ENCODE results near the gene BPIFB1. TPM values are rescaled to one million over a fixed set of nuclear protein-coding genes. Genes with fewer than 3 reads are reported as not detected.

The BPIFB1 gene
- total and polyA plus RNA-seq, 2 donors (not counting 3 experiments of a cell fraction or from before 2014, with no cell fraction given), result not detected

GRCh38 chr20:33262658-33263065 is 20.4 kb upstream of the BPIFB1 start:
- Histone ChIP-seq H3K36me3 (ENCODE audit: control insufficient read depth in 2 of 2, extremely low read depth in 1 of 2, insufficient read depth in 2 of 2, low read length in 2 of 2) (no peaks in the 10 kb centered on the region), H3K9ac (replicated peaks; ENCODE audit: extremely low read depth, insufficient read depth, low read length) (no peak overlapping the region), H3K4me1 (ENCODE audit: control insufficient read depth, extremely low read depth, insufficient read depth, low read length) (peaks cover 3% of the 10 kb centered on the region), H3K9me1 (replicated peaks; ENCODE audit: control insufficient read depth, extremely low read depth, insufficient read depth, low read length) (no peaks in the 10 kb centered on the region), H3K9me3 (replicated peaks; ENCODE audit: control insufficient read depth, insufficient read depth, low read length) (no peaks in the 10 kb centered on the region), H3K79me2 (ENCODE audit: control insufficient read depth, insufficient read depth, low read length) (no peaks in the 10 kb centered on the region), H3K27ac (ENCODE audit: insufficient read depth, low read depth, low read length) (no peak overlapping the region), H3K27me3 (ENCODE audit: control insufficient read depth in 2 of 2, insufficient read depth in 2 of 2, low read length in 2 of 2) (no peaks in the 10 kb centered on the region), H3K4me3 (replicated peaks in 1 of 3; ENCODE audit: insufficient read depth in 1 of 3, low read depth in 1 of 3, low read length in 3 of 3) (no peak overlapping the region), H2AFZ (ENCODE audit: low read depth, low read length) (no peak overlapping the region), H3K4me2 (ENCODE audit: insufficient read depth, low read length) (no peak overlapping the region), H4K20me1 (replicated peaks; ENCODE audit: control insufficient read depth, extremely low read depth, insufficient read depth, low read length) (no peaks in the 10 kb centered on the region)
- FAIRE-seq (peak; percentile 76), DNase-seq (ENCODE audit: low read depth, low spot score) (peak; percentile 40)
- BruUV-seq (replicated peaks), result no TSS peak
- TF ChIP-seq FOS (IDR thresholded peaks at IDR 0.05; ENCODE audit: borderline replicate concordance, insufficient read depth, low read length) (no peak), POLR2A (IDR thresholded peaks at IDR 0.05; ENCODE audit: low read depth, low read length) (no peak), POLR2AphosphoS5 (IDR thresholded peaks at IDR 0.05; ENCODE audit: insufficient read depth, low read depth, low read length) (no peak), EZH2 (IDR thresholded peaks at IDR 0.05; ENCODE audit: borderline replicate concordance, low read depth, low read length, severe bottlenecking) (no peak), CTCF (IDR thresholded peaks at IDR 0.05; ENCODE audit: extremely low read depth in 1 of 2, insufficient read depth in 1 of 2, low read depth in 1 of 2, low read length in 2 of 2) (peak; percentile 41 to 53), GATA2 (IDR thresholded peaks at IDR 0.05; ENCODE audit: insufficient read depth, insufficient read length, low read depth, low read length) (no peak), MYC (IDR thresholded peaks at IDR 0.05; ENCODE audit: low read depth, low read length) (no peak), JUN (IDR thresholded peaks at IDR 0.05; ENCODE audit: borderline replicate concordance, insufficient read depth, insufficient read length, low read depth) (no peak)
- CTCF ChIA-PET, result interaction anchor here (0.5 to 2.3 kb wide), 14 partner anchors 9 to 401 kb away, joined by 3 to 18 read pairs (median 4); no protein-coding TSS in a partner anchor
- dilution Hi-C loops (cut with MboI; ENCODE audit: extremely low pct_ligation_motif_present, low sequenced_read_pairs), result no loop called here
- intact Hi-C loops (cut with micrococcal nuclease), result no loop called here
- POLR2A ChIA-PET, result interaction anchor here (0.6 kb wide), 1 partner anchor 39 kb away, joined by 4 read pairs; no protein-coding TSS in a partner anchor
